Measurements from ENCODE around the gene KDM2A. TPM values are rescaled to one million over a fixed set of nuclear protein-coding genes. Genes with fewer than 3 reads are reported as not detected.

The KDM2A gene
- total RNA-seq, 1 donor from 2014 or later, result 70.4 TPM

DNA sequence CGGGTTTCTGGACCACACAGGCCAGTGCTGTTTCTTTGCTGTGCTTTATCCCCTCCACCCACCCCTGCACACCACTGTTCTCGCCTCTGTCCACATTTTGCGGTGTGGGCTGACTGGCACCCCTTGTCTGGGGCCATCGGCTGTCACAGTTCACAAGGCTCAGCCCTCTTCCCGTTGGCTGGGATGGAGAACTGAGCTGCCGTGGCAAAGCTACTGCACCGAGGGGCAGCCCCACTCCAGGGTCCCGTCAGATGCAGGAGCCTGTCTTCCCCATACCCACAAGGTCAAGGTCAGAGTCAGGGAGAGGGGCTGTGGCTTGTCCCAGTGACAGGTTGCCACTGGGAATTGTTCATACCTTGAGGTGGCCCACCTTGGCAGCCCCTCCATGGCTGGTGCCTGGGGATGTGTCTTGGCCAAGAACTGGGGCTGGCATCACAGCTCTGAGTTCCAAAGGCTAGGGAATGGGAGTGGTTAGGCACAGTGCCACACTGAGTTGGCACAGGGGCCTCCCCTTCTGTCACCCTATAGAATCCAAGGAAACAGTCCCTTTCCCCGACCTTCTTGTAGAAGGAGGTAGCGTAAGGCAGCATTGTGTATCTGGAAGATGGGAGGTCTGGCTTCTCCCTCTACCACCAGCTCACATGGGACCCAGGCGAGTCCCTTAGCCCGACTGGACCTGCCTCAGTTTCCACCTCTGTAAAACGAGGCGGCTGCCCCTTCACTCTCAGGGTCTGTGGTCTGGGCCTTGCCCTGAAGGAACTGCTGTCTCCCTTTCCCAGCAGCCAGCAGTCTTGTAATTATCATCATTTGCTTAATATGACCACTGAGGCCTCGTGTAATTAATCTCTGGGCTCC lies 150.6 kb downstream of the KDM2A start:
- no peaks in the 10 kb centered on the region for H3K36me3 ChIP-seq (ENCODE audit: insufficient read depth, low read length)
- no peak for TF ChIP-seq EZH2 (IDR thresholded peaks at IDR 0.05; ENCODE audit: insufficient read depth, low read length)
- TF ChIP-seq, protein P1, sequence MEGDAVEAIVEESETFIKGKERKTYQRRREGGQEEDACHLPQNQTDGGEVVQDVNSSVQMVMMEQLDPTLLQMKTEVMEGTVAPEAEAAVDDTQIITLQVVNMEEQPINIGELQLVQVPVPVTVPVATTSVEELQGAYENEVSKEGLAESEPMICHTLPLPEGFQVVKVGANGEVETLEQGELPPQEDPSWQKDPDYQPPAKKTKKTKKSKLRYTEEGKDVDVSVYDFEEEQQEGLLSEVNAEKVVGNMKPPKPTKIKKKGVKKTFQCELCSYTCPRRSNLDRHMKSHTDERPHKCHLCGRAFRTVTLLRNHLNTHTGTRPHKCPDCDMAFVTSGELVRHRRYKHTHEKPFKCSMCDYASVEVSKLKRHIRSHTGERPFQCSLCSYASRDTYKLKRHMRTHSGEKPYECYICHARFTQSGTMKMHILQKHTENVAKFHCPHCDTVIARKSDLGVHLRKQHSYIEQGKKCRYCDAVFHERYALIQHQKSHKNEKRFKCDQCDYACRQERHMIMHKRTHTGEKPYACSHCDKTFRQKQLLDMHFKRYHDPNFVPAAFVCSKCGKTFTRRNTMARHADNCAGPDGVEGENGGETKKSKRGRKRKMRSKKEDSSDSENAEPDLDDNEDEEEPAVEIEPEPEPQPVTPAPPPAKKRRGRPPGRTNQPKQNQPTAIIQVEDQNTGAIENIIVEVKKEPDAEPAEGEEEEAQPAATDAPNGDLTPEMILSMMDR (IDR thresholded peaks at IDR 0.05; ENCODE audit: insufficient read depth, low read depth, low read length), result no peak
- H3K9ac ChIP-seq (ENCODE audit: low read length), result peak overlapping the region; percentile 40
- peak overlapping the region; percentile 37 for H3K27ac Mint-ChIP-seq (ENCODE audit: unreplicated experiment)
- no peak overlapping the region for H3K4me3 ChIP-seq (ENCODE audit: insufficient read depth, low read depth, low read length)
- H3K27me3 Mint-ChIP-seq (ENCODE audit: low read depth, unreplicated experiment), result no peaks in the 10 kb centered on the region
- peaks cover 18% of the 10 kb centered on the region for H3K4me1 Mint-ChIP-seq (ENCODE audit: low read depth, unreplicated experiment)
- no peak overlapping the region for H2AFZ ChIP-seq (ENCODE audit: low read depth, low read length)
- H3K9me3 Mint-ChIP-seq (ENCODE audit: unreplicated experiment), result no peaks in the 10 kb centered on the region
- peaks cover 86% of the 10 kb centered on the region for H3K79me2 ChIP-seq (ENCODE audit: insufficient read depth, low read length)
- H3K4me1 ChIP-seq (ENCODE audit: insufficient read depth, low read length), result peaks cover 33% of the 10 kb centered on the region
- peaks cover 4% of the 10 kb centered on the region for H3K36me3 Mint-ChIP-seq (ENCODE audit: low read depth, unreplicated experiment)
- FAIRE-seq (no peak), DNase-seq (ENCODE audit: low read depth) (no peak)
- no peak overlapping the region for H3K27ac ChIP-seq (ENCODE audit: low read depth, low read length)
- H3K9me3 ChIP-seq (ENCODE audit: insufficient read depth, low read depth, low read length), result no peaks in the 10 kb centered on the region
- H3K4me2 ChIP-seq (ENCODE audit: low read length), result peak overlapping the region; percentile 70
- H3K27me3 ChIP-seq (ENCODE audit: insufficient read depth, low read length), result no peaks in the 10 kb centered on the region
- H3K4me3 Mint-ChIP-seq (ENCODE audit: unreplicated experiment), result peak overlapping the region; percentile 68
- H4K20me1 ChIP-seq (ENCODE audit: insufficient read depth, low read length), result peaks cover 64% of the 10 kb centered on the region

- H3K9me3 Mint-ChIP-seq (ENCODE audit: unreplicated experiment), result no peaks in the 10 kb centered on the region
- DNase-seq (ENCODE audit: low read depth) (no peak), FAIRE-seq (no peak)
- Histone ChIP-seq H2AFZ (ENCODE audit: low read depth, low read length) (peak overlapping the region; percentile 37), H3K27me3 (ENCODE audit: insufficient read depth, low read length) (no peaks in the 10 kb centered on the region), H3K9me3 (ENCODE audit: insufficient read depth, low read depth, low read length) (no peaks in the 10 kb centered on the region), H3K27ac (ENCODE audit: low read depth, low read length) (no peak overlapping the region), H3K79me2 (ENCODE audit: insufficient read depth, low read length) (peaks cover 95% of the 10 kb centered on the region), H4K20me1 (ENCODE audit: insufficient read depth, low read length) (peaks cover 64% of the 10 kb centered on the region), H3K9ac (ENCODE audit: low read length) (peak overlapping the region; percentile 40), H3K4me1 (ENCODE audit: insufficient read depth, low read length) (peaks cover 33% of the 10 kb centered on the region), H3K4me3 (ENCODE audit: insufficient read depth, low read depth, low read length) (no peak overlapping the region), H3K4me2 (ENCODE audit: low read length) (peak overlapping the region; percentile 70), H3K36me3 (ENCODE audit: insufficient read depth, low read length) (no peaks in the 10 kb centered on the region)
- TF ChIP-seq, protein P1 (IDR thresholded peaks at IDR 0.05; ENCODE audit: insufficient read depth, low read depth, low read length), result no peak
- no peak for TF ChIP-seq EZH2 (IDR thresholded peaks at IDR 0.05; ENCODE audit: insufficient read depth, low read length)
- peak overlapping the region; percentile 68 for H3K4me3 Mint-ChIP-seq (ENCODE audit: unreplicated experiment)
- H3K27ac Mint-ChIP-seq (ENCODE audit: unreplicated experiment), result peak overlapping the region; percentile 37
- H3K4me1 Mint-ChIP-seq (ENCODE audit: low read depth, unreplicated experiment), result peaks cover 18% of the 10 kb centered on the region
- H3K36me3 Mint-ChIP-seq (ENCODE audit: low read depth, unreplicated experiment), result peaks cover 4% of the 10 kb centered on the region
- H3K27me3 Mint-ChIP-seq (ENCODE audit: low read depth, unreplicated experiment), result no peaks in the 10 kb centered on the region
These were observed 151.5 kb downstream of the KDM2A start for GRCh38 chr11:67270256-67271204.

Measured in astrocyte (in vitro differentiated cells and primary cell).